ENCODE data around the gene FILIP1L. TPM values are rescaled to one million over a fixed set of nuclear protein-coding genes. Genes with fewer than 3 reads are reported as not detected.

FILIP1L gene
- total RNA-seq, 4 donors from 2014 or later = 31.3 to 64.0 (median 46.5) TPM

- no peak for ATAC-seq (ENCODE audit: low FRiP score)
- DNase-seq (ENCODE audit: low spot score) = no peak
- TF ChIP-seq CTCF (IDR thresholded peaks at IDR 0.05) = no peak
Observed at GRCh38 chr3:99900248-99900647, 214.1 kb downstream of the FILIP1L start.

GRCh38 chr3:99899603-99900002, 214.7 kb downstream of the FILIP1L start:
- ATAC-seq (ENCODE audit: low FRiP score) = no peak
- no peak for DNase-seq (ENCODE audit: low spot score)
- TF ChIP-seq CTCF (IDR thresholded peaks at IDR 0.05) = no peak

- DNase-seq (ENCODE audit: low spot score) = no peak
Observed at GRCh38 chr3:99896482-99896881, 217.8 kb downstream of the FILIP1L start.

GRCh38 chr3:99895703-99896441, 218.4 kb downstream of the FILIP1L start:
- ATAC-seq (ENCODE audit: low FRiP score) (no peak), DNase-seq (ENCODE audit: low spot score) (no peak)
- no peak for TF ChIP-seq CTCF (IDR thresholded peaks at IDR 0.05)

More at GRCh38 chr3:99896482-99896881, 217.8 kb downstream of the FILIP1L start:
- no peak for TF ChIP-seq CTCF (IDR thresholded peaks at IDR 0.05)
- ATAC-seq (ENCODE audit: low FRiP score) = no peak

- TF ChIP-seq CTCF (IDR thresholded peaks at IDR 0.05) = no peak
- no peak for DNase-seq (ENCODE audit: low spot score)
- no peak for ATAC-seq (ENCODE audit: low FRiP score)
Observed at GRCh38 chr3:99895131-99895696, 219.1 kb downstream of the FILIP1L start.

- ATAC-seq (ENCODE audit: low FRiP score) (no peak), DNase-seq (ENCODE audit: low spot score) (no peak)
- TF ChIP-seq CTCF (IDR thresholded peaks at IDR 0.05) = no peak
Observed at GRCh38 chr3:99892332-99892731, 222.0 kb downstream of the FILIP1L start.

Measured in omental fat pad (tissue), 4 donors.